Gastroesophageal sphincter (tissue), 4 donors: ENCODE data around the gene TEDC1. TPM values are rescaled to one million over a fixed set of nuclear protein-coding genes. Genes with fewer than 3 reads are reported as not detected.

ENCODE experiments used
- ATAC-seq: fragments of 150-250 bp; one replicate; pipeline ENCODE4 v1.9.1; 2016; ENCODE audit warnings: mild to moderate bottlenecking, moderate library complexity
- H3K27ac ChIP-seq, 4 donors: fragments of 200-600 bp; sonication (generic) in 3 of 4; 1 replicate in 3 of 4; 2 replicates in 1 of 4; pipeline ENCODE4 v1.5.1; 2016 to 2019
- H3K27me3 ChIP-seq: fragments of 200-600 bp; sonication (generic); one replicate; pipeline ENCODE4 v1.5.1; 2019
- H3K36me3 ChIP-seq, 2 donors: fragments of 200-600 bp; sonication (generic); one replicate each; pipeline ENCODE4 v1.5.1; 2019; ENCODE audit warnings: control low read depth in 1 of 2
- H3K4me1 ChIP-seq, 3 donors: fragments of 200-600 bp; sonication (generic); 1 replicate in 2 of 3; 2 replicates in 1 of 3; pipeline ENCODE4 v1.5.1; 2016 to 2019; ENCODE audit warnings: control low read depth in 2 of 3
- H3K4me3 ChIP-seq, 2 donors: fragments of 200-600 bp; sonication (generic); one replicate each; pipeline ENCODE4 v1.5.1; 2019; ENCODE audit warnings: mild to moderate bottlenecking in 1 of 2, moderate library complexity in 1 of 2
- H3K9me3 ChIP-seq, 3 donors: fragments of 200-600 bp; sonication (generic); one replicate each; pipeline ENCODE4 v1.5.1; 2017 to 2019; ENCODE audit warnings: control low read depth in 2 of 3
- EP300 ChIP-seq: sonication (generic); formaldehyde crosslinking; IDR thresholded peaks from one replicate; pipeline ENCODE4 v1.6.1; 2017; ENCODE audit warnings: antibody characterized with exemption, mild to moderate bottlenecking
- POLR2A ChIP-seq, 2 donors: fragments of 450-650 bp; IDR thresholded peaks; one replicate each; pipeline ENCODE4 v1.6.1; 2017; ENCODE audit warnings: antibody characterized with exemption in 2 of 2, mild to moderate bottlenecking in 2 of 2, moderate library complexity in 1 of 2
- POLR2AphosphoS5 ChIP-seq: sonication (generic); formaldehyde crosslinking; IDR thresholded peaks from one replicate; pipeline ENCODE4 v1.6.1; 2017; ENCODE audit warnings: antibody characterized with exemption
- WGBS, 2 donors: methylation state at CpG; one replicate each; pipeline ENCODE4 v1.1.5; 2018; ENCODE audit warnings: low coverage in 1 of 2; 5-methylcytosine and 5-hydroxymethylcytosine counted together
- total RNA-seq, 4 donors: library from RNA; depleted of rRNA; stranded (reverse); fragments of >200 nt; gene quantifications; one replicate each; pipeline ENCODE4 v1.1.0, GENCODE V29; 2016
- TF ChIP-seq, protein P1 (sequence below), 4 experiments: fragments of 200-600 bp in 2 of 4; fragments of 450-650 bp in 2 of 4; sonication (generic) in 1 of 4; IDR thresholded peaks; one replicate each; pipeline ENCODE4 v1.5.1; 2017 to 2019; ENCODE audit warnings: antibody characterized with exemption in 4 of 4, mild to moderate bottlenecking in 2 of 4, moderate library complexity in 2 of 4

TEDC1 gene
- total RNA-seq, 4 donors from 2014 or later: 4.6 to 7.9 (median 5.4) TPM

DNA sequence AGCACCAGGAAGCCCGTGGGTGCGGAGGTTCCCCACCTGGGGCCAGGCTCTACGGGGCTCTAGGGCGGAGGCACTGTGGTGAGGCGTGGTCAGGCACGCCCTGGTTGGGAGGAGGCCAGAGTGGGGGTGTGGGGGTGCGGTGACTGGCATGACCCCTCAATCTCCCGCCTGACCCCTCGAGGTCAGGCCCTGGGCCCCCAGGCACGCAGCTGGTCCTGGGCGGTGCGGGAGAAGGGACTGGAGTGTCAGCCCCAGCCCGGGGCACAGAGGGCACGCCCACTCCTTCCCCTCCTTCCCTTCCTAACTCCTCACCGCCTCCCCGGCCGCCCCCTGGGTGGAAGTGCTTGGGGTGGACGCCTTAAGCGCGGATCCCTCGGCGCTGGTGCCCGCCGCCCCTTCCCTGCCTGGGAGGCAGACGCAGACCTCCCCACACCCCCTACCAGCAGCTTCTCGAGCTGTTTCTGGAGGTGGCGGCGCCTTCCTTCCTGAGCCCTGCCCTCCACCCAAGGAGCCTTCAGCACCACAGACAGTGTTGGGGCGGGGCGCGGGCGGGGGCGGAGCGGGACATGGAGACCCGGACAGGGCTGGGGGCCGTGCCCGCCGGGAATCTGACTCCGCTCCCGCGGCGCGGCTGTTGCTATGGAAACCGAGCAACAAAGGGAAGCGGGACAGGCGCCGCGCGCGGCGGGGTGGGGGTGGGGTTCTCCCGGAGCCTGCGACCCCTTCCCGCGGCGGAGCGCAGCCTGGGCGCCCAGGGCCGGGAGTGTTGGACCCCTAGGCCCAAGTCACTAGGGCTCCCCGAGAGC lies 17.2 kb upstream of the TEDC1 start:
- Histone ChIP-seq H3K9me3 (no peaks in the 10 kb centered on the region), H3K27me3 (no peaks in the 10 kb centered on the region), H3K4me1 (peaks cover 3 to 95% (median 55%) of the 10 kb centered on the region in 3 donors), H3K4me3 (peak overlapping the region; percentile 55 to 98), H3K36me3 (peaks cover 0 to 28% of the 10 kb centered on the region in 2 donors), H3K27ac (peak overlapping the region; percentile 54 to 99 (median 94))
- ATAC-seq: peak; percentile 69
- TF ChIP-seq POLR2A (IDR thresholded peaks at IDR 0.05) (no peak), POLR2AphosphoS5 (peak; percentile 8), EP300 (no peak)
- TF ChIP-seq, protein P1, sequence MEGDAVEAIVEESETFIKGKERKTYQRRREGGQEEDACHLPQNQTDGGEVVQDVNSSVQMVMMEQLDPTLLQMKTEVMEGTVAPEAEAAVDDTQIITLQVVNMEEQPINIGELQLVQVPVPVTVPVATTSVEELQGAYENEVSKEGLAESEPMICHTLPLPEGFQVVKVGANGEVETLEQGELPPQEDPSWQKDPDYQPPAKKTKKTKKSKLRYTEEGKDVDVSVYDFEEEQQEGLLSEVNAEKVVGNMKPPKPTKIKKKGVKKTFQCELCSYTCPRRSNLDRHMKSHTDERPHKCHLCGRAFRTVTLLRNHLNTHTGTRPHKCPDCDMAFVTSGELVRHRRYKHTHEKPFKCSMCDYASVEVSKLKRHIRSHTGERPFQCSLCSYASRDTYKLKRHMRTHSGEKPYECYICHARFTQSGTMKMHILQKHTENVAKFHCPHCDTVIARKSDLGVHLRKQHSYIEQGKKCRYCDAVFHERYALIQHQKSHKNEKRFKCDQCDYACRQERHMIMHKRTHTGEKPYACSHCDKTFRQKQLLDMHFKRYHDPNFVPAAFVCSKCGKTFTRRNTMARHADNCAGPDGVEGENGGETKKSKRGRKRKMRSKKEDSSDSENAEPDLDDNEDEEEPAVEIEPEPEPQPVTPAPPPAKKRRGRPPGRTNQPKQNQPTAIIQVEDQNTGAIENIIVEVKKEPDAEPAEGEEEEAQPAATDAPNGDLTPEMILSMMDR (IDR thresholded peaks at IDR 0.05): no peak
- WGBS, 2 donors: 2% methylated on average over 6 of the region's 60 CpGs; no CpG with 5 or more reads in 1 of the 2 donors

DNA sequence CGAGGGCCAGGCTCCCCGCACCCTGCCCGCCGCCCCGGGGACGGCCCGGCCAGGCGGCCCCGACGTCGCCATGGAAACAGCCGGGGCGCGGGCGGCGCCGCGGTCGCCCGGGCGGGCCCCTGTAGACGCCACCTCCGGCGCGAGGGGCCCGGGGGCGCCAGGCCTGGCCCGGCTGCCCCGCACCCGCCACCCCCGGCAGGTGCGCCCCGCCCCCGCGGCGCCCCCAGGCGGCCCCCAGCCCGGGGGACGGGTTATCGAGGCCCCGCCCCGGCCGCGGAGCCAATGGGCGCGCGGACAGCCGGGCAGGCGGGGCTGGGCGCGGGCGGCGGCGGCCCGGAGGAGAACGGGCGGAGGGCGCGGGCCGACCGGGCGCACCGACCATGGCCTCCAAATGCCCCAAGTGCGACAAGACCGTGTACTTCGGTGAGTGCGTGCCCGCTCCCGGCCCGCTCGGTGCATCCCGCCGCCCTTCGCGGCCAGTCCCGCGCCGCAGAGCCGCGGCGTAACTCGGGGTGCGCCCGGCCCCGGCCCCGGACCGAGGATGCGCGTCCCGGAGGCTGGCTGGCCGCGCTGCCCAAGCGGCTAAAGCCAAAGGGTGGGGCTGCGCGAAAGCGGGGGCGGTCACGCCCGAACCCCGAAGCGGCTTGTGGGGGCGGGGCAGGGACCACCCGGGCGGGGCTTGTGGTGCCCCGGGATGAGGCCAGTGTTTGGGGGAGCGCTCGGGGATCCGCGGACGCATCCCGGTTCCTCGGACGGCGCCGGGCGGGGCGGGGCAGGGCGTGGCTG lies 16.4 kb upstream of the TEDC1 start, which contains the start of gene CRIP2:
TSS of gene CRIP2 (plus strand) at position 339 of the 786 bp plus-strand sequence. CDS start at position 381, 42 bp downstream.
- TF ChIP-seq POLR2A (IDR thresholded peaks at IDR 0.05): peak; percentile 62 to 82
- TF ChIP-seq, protein P1 (IDR thresholded peaks at IDR 0.05): no peak
- TF ChIP-seq EP300: no peak
- TF ChIP-seq POLR2AphosphoS5: peak; percentile 38
- ATAC-seq: peak; percentile 49
- Histone ChIP-seq H3K36me3 (peaks cover 0 to 31% of the 10 kb centered on the region in 2 donors), H3K4me3 (peak within 1 kb of the TSS; percentile 90 to 98), H3K9me3 (no peaks in the 10 kb centered on the region), H3K27me3 (no peaks in the 10 kb centered on the region), H3K27ac (peak within 1 kb of the TSS; percentile 91 to 99 (median 94)), H3K4me1 (peaks cover 0 to 95% (median 48%) of the 10 kb centered on the region in 3 donors)
- WGBS, 2 donors: no CpG with 5 or more reads among the region's 118 CpGs

DNA sequence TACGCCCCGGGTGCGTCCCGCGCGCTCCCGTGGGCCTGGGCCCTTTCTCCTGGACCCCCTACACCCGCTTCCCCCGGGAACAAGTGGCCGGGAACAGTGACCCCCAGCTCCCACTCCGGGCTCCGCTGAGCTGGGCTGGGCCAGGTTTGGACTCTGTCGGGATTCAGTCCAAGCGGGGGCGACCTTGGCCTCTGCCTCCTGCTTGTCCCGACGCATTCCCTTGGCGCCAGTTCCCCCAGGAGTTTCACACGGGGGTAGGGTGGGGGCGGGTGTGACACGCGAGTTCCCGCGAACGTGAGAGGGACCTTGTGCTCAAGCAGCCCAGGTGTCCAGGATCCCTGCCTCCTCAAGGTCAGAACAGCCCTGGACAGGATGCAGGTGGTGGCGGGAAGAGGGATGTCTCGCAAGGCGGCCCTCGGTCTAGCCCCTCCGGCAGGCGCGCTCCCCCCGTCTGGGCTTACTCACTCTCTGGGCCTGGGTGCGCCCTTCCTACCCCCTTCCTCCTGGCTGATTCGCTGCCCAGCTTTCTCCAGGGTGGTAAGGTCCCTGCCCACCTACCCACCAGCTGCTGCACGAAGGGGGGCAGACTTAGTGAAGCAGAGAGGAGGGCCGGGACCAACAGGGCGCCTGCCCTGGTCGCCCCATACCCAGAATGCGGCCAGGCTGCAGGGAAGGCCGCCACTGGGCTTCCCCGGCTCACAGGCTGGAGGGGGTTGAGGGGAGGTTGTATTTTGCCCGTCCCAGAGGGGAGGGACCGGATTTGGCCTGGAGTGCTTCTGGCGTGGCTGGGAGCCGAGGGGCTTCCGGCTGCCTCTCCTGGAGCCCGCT lies 15.6 kb upstream of the TEDC1 start:
- WGBS, 2 donors: 0% methylated on average over 5 of the region's 48 CpGs; no CpG with 5 or more reads in 1 of the 2 donors
- peak; percentile 14 for ATAC-seq
- Histone ChIP-seq H3K27ac (peak overlapping the region; percentile 91 to 99 (median 94)), H3K9me3 (no peaks in the 10 kb centered on the region), H3K4me3 (peak overlapping the region; percentile 90 to 98), H3K4me1 (peaks cover 0 to 95% (median 56%) of the 10 kb centered on the region in 3 donors), H3K36me3 (peaks cover 0 to 28% of the 10 kb centered on the region in 2 donors), H3K27me3 (no peaks in the 10 kb centered on the region)
- no peak for TF ChIP-seq EP300
- TF ChIP-seq POLR2A (IDR thresholded peaks at IDR 0.05): peak in 1 of 2 donors; percentile 25
- TF ChIP-seq, protein P1 (IDR thresholded peaks at IDR 0.05): no peak
- TF ChIP-seq POLR2AphosphoS5: peak; percentile 60

DNA sequence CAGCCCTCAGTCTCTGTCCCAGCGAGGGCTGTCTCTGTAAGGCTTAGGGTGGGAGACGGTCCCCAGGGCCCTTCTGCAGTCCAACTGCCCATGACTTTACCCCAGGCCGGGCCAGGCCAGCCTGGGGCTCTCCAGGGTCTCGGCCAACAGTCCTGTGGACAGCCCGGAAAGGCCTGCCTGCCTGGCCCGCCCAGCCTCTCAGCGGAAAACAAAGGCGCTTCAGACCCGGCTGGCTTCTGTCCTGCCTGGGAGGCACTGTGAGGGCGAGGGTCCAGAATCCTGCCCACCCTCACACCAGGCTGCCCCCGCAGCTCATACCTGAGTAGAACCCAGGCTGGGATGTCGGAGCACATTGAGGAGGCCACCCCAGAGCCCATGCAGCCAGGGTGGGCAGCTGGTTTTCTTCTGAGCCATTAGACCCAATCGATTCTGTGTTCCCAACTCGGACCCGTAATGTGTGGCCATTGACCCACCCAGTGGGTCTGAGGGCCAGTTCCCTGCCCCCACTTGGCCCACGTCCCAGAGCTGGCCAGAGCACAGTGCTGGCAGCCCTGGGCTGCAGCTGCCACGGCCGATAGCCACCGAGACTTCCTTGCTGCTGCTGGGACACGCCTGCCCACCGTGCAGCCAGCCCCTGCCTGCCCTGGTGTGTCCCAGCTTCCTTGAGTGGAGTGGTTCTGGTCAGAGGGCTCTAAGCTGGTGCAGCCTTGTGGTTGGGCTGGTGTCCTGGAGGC lies 14.8 kb upstream of the TEDC1 start:
- Histone ChIP-seq H3K27ac (peak overlapping the region; percentile 91 to 99 (median 94)), H3K36me3 (peaks cover 0 to 23% of the 10 kb centered on the region in 2 donors), H3K4me3 (peak overlapping the region; percentile 90 to 98), H3K4me1 (peaks cover 0 to 95% (median 55%) of the 10 kb centered on the region in 3 donors), H3K9me3 (no peaks in the 10 kb centered on the region), H3K27me3 (no peaks in the 10 kb centered on the region)
- WGBS, 2 donors: 8% methylated on average over 2 of the region's 21 CpGs; no CpG with 5 or more reads in 1 of the 2 donors
- peak; percentile 22 for ATAC-seq
- TF ChIP-seq POLR2A (IDR thresholded peaks at IDR 0.05) (peak in 1 of 2 donors; percentile 15), POLR2AphosphoS5 (peak; percentile 44)
- TF ChIP-seq, protein P1 (IDR thresholded peaks at IDR 0.05): no peak
